ES-I3 (cell line): Measurements from ENCODE around the gene CYP4F22.
"Not testable (repeated sequence)": the region's sequence is repeated elsewhere in the genome, so short reads cannot be mapped to it uniquely, and the experiment has no call there.

Source experiments
- H3K36me3 ChIP-seq: 2 replicates; pipeline ENCODE4 v1.6.1; 2013; ENCODE audit warnings: mild to moderate bottlenecking, low read length, control low read depth, moderate library complexity; ENCODE audit not compliant: insufficient read depth
- H3K4me1 ChIP-seq: 2 replicates; pipeline ENCODE4 v1.6.1; 2013; ENCODE audit warnings: mild to moderate bottlenecking, control low read depth, low read length; ENCODE audit not compliant: insufficient read depth
- H3K9ac ChIP-seq: 2 replicates; pipeline ENCODE4 v1.6.1; 2013; ENCODE audit warnings: low read depth, mild to moderate bottlenecking, low read length, moderate library complexity
- H3K9me3 ChIP-seq: 2 replicates; pipeline ENCODE4 v1.6.1; 2013; ENCODE audit warnings: mild to moderate bottlenecking, low read length, moderate library complexity; ENCODE audit not compliant: control insufficient read depth, insufficient read depth

Gene CYP4F22

DNA sequence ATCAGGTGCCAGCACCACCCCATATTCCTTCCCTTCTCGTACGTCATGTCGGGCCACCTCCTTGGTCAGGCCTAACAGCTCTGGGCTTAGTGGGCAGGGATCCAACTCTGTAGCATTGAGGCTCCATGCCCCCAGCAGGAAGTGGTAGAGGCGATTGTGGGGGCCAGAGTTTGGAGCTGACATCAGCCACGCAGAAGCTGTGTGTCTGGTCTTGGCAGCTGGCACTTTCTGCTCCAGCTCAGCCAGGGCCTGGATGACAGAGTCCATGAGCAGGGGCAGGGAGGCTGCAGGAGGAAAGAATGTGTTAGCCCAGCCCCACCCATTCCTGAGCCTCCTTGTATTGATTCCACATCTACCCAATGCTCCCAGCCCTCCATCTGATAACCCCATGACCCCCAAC, 32.0 kb upstream of the CYP4F22 start:
- no peaks in the 10 kb centered on the region for H3K9me3 ChIP-seq
- H3K4me1 ChIP-seq: no peaks in the 10 kb centered on the region
- H3K36me3 ChIP-seq: no peaks in the 10 kb centered on the region
- no peak overlapping the region for H3K9ac ChIP-seq

DNA sequence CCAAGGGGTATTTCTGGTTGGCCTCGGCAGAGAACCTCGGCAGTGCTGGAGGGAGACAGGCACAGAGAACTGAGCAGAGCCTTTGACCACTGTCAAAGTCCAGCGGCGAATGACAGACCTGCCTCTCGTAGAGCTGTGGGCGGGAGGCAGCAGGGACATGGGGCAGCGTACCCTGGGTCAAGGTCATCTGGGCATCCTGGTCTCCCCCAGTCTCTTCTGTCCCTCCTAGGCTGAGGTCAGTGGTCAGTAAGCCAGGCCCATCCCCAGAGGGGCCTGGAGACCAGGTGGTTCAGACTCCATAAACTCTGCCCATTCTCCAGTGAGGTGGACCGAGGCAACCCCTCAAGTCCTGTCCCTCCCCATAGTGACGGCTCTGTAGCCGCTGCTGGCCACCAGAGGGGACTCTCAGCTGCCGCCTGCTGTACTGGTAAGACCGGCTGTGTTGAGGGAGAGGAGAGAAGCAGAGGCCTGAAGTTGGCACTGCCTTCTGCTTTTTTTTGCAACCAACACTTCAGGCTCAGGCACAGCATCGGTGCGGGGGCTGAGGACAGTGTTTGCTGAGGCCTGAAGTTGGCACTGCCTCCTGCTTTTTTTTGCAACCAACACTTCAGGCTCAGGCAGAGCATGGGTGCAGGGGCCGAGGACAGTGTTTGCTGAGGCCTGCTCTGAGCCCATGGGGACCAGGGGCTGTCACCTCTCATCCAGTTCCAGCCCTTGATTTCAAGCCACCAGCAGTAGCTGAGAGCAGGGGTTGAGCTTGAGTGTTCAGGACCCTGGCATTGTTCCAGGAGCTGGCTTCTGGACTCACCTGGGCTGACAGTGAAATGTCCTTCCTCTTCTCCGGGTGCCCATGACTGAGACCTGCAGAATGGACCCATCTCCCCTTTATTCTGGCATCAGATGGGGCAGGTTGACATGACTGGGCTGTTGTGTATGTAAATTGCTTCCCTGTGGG, 28.7 kb upstream of the CYP4F22 start, which contains the start of gene PGLYRP2:
TSS of gene PGLYRP2 (minus strand) at position 111 of the 955 bp plus-strand sequence. CDS start 130 bp downstream, outside the sequence.
- no peaks in the 10 kb centered on the region for H3K9me3 ChIP-seq
- no peak within 1 kb of the TSS for H3K9ac ChIP-seq
- H3K4me1 ChIP-seq: no peaks in the 10 kb centered on the region
- H3K36me3 ChIP-seq: no peaks in the 10 kb centered on the region

DNA sequence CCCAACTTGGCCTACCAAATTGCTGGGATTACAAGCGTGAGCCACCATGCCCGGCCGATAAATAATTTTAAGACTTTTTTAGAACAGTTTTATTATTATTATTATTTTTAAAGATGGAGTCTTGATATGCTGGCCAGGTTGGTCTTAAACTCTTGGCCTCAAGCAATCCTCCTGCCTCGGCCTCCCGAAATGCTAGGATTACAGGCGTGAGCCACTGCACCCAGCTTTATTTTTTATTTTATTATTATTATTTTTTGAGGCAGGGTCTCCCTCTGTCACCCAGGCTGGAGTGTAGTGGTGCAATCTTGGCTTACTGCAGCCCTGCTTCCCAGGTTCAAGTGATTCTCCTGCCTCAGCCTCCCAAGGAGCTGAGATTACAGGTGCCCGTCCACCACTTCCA, 27.3 kb upstream of the CYP4F22 start:
- H3K9me3 ChIP-seq, H3K4me1 ChIP-seq, H3K36me3 ChIP-seq: not testable (repeated sequence)

DNA sequence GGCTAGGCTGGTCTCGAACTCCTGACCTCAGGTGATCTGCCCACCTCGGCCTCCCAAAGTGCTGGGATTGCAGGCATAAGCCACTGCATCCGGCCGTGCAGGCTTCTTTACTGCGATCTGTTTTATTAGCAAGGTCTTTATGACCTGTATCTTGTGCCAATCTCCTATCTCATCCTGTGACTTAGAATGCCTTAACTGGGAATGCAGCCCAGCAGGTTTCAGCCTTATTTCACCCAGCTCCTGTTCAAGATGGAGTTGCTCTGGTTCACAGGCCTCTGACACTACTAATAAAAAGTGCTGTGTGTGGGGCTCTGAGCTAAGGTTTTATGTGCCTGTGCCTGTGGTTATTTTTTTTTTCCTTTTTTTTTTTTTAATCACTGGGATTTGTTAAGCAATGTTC, 22.6 kb upstream of the CYP4F22 start:
- H3K36me3 ChIP-seq, H3K9ac ChIP-seq, H3K9me3 ChIP-seq, H3K4me1 ChIP-seq: not testable (repeated sequence)

More for the DNA sequence above, 27.3 kb upstream of the CYP4F22 start:
- not testable (repeated sequence) for H3K9ac ChIP-seq

DNA sequence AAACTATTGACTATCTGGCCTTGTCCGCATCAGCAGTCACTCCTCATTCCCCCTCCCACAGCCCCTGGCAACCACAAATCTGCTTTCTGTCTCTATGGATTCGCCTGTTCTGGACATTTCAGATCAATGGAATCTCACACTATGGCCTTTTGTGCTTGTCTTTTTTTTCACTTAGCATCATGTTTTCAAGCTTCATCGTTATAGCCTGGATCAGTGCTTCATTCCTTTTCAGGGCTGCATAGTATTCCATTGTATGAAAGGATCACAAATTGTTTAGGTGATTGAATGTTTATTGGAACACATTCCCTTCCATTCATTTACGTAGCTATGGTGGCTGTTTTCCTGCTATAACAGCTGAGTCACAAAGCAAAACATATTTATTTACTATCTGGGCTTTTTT, 21.3 kb upstream of the CYP4F22 start:
- Histone ChIP-seq H3K9ac (no peak overlapping the region), H3K9me3 (no peaks in the 10 kb centered on the region), H3K4me1 (no peaks in the 10 kb centered on the region), H3K36me3 (no peaks in the 10 kb centered on the region)

DNA sequence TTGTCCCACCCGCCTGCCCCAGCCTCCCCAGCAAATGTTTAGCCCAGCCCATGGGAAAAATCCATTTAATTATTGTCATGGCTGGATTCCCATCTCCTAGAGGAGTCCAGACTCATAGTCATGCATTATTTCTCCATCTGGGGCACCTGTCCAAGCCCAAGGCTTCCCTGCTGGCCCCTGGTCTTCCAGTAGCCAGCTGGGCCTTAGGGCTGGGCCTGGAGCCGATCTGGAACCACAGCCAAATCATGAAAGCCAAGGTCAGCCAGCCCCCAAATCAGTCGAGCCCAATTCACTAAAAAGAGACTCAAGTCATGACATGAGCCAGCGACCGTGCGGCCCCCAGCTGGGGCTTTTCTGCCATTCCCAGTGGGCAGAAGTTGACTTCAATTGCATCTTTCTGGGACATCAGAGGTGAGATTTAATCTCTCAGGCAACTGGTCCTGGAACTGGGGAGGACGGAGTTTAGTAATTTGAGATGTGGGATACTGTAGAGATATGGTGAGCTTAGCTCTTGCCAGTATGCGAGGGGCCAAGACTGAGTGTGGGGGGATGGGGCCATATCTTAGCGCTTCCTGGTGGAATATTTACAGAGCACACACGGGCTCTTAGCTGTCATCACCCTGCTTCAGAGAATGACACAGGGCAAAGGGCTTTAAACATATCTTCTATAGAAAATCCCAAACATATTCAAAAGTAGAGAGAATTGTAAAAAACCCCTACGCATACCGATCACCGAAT, 19.7 kb upstream of the CYP4F22 start:
- H3K9ac ChIP-seq: no peak overlapping the region
- H3K9me3 ChIP-seq: no peaks in the 10 kb centered on the region

DNA sequence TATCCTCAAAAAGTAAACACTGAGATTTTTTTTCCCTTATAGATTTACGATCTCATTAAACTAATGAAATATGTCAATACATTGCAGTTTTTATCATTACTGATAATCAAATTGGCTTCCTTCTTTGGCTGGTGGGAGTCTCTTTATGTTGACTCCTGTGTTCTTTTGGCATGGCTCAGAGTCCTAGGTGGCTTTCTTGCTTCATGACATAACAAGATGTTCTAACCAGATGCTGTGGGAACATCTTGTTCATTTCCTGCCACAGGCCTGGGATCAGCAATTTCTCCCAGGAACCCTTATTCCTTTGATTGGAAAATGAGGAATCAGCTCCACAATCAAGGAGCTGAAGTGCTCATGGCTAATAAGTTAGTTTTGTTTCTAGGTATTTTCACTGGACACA, 13.2 kb upstream of the CYP4F22 start:
- Histone ChIP-seq H3K9ac (no peak overlapping the region), H3K9me3 (no peaks in the 10 kb centered on the region)

More for the DNA sequence above, 19.7 kb upstream of the CYP4F22 start:
- Histone ChIP-seq H3K4me1 (no peaks in the 10 kb centered on the region), H3K36me3 (no peaks in the 10 kb centered on the region)

DNA sequence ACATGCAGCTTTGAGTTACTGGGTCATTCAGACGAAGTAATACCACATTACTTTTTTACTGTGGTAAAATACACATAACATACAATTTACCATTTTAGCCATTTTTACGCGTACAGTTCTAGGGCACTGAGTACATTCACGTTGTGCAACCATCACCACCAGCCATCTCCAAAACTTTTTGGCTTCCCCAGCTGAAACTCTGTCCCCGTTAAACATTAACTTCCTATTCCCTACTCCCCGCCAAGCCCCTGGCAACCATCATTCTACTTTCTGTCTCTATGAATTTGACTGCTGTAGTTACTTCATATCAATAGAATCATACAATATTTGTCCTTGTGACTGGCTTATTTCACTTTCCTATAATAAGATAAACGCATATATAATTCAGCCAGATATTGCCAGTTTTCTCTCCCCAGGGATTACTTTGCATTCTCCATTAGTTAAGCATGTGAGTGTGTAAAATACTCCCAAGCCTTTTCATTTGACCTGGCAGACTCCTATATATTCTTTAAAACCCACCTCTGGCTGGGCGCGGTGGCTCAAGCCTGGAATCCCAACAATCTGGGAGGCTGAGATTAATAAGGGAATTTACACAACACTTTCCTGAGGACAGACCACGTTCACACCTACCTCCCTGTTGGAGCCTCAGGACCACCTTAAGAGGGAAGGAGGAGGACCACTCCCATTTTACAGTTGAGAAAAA, 10.0 kb upstream of the CYP4F22 start:
- H3K4me1 ChIP-seq: peaks cover 7% of the 10 kb centered on the region; the same call in 1 of the 2 replicates
- H3K9me3 ChIP-seq: no peaks in the 10 kb centered on the region
- H3K9ac ChIP-seq: peak overlapping the region; percentile 61; the same call in 1 of the 2 replicates
- H3K36me3 ChIP-seq: no peaks in the 10 kb centered on the region

More for the DNA sequence above, 13.2 kb upstream of the CYP4F22 start:
- H3K4me1 ChIP-seq: peaks cover 7% of the 10 kb centered on the region; the same call in 1 of the 2 replicates
- no peaks in the 10 kb centered on the region for H3K36me3 ChIP-seq

DNA sequence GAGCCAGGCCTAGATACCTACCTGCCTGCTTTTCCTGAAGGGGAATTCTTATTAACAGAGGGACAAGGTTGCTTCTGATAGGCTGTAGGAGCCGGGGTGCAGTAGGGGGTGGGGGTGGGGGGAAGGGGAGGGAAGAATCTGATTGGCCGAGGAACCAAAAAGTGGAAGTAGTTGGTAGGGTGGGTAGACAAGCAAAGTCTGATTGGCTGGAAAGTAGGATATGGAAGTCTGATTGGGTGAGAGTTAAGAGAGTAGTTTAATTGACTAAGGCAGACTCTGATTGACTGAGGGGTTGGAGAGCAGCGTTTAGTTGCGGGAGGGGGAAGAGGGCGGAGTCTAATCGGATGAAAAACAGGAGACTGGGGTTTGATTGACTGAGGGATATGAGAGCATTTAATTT, 9.4 kb upstream of the CYP4F22 start:
- Histone ChIP-seq H3K36me3 (no peaks in the 10 kb centered on the region), H3K4me1 (peaks cover 7% of the 10 kb centered on the region; the same call in 1 of the 2 replicates), H3K9me3 (no peaks in the 10 kb centered on the region), H3K9ac (peak overlapping the region; percentile 61; the same call in 1 of the 2 replicates)

DNA sequence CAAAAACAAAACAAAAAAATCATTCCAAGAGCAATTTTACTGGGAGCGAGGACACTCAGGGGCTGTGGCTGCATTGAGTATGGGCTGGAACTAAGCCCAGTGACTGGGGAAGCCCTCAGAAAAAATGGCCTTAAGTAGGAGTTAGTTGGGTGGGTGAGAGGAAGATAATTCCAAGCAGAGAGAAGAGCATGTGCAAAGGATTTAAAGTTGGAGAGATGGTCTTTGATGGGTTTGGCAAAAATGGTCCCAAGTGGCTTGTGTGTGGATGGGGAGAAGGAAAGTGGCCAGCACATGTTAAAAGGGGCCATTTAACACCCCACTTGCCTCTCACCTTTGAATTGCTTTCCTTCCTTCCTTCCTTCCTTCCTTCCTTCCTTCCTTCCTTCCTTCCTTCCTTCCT, 6.7 kb upstream of the CYP4F22 start:
- peaks cover 7% of the 10 kb centered on the region; the same call in 1 of the 2 replicates for H3K4me1 ChIP-seq
- no peak overlapping the region for H3K9ac ChIP-seq
- H3K9me3 ChIP-seq: no peaks in the 10 kb centered on the region
- H3K36me3 ChIP-seq: no peaks in the 10 kb centered on the region

DNA sequence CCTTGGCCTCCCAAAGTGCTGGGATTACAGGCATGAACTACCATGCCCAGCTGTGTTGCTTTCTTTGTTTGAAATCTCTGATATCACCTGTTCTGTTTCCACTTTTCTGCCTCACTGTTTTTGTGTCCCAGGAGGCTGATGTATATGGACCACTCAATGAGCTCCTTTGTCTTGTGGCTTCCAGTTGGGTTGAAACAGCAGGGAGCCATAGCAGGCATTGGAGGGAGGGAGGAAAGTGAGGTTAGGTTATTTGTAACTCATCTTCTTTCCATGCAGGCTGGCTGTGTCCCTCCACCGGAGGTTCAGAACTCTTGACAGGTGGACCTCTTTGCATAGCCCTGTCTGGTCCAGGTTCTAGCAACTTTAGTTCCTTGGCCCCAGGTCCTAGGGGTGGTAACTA, 6.1 kb upstream of the CYP4F22 start:
- Histone ChIP-seq H3K9me3 (no peaks in the 10 kb centered on the region), H3K36me3 (no peaks in the 10 kb centered on the region), H3K4me1 (peaks cover 7% of the 10 kb centered on the region; the same call in 1 of the 2 replicates)

DNA sequence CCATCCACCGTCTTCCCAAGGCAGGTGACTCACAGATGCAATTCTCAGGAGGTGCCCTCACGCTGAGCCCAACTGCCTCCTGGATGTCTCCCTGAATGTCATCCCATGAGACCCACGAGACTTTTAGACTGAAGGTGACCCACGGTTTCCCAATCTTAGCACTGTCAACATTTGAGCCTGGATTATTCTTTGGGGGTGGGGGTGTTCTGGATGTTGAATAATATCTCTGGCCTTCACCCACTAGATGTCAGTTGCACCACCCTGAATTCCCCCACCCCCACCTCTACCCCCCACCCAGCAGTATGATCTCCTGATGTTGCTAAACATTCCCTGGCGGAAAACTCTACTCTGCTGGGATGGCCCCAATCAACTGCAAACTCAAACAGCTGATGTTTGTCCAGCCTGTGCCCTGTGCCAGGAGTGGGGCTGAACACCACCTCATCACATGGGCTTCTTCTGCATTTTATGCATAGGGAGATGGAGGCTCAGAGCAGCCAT, 2.2 kb upstream of the CYP4F22 start:
- H3K36me3 ChIP-seq: no peaks in the 10 kb centered on the region
- no peak overlapping the region for H3K9ac ChIP-seq
- H3K4me1 ChIP-seq: no peaks in the 10 kb centered on the region
- H3K9me3 ChIP-seq: no peaks in the 10 kb centered on the region

More for the DNA sequence above, 6.1 kb upstream of the CYP4F22 start:
- no peak overlapping the region for H3K9ac ChIP-seq

DNA sequence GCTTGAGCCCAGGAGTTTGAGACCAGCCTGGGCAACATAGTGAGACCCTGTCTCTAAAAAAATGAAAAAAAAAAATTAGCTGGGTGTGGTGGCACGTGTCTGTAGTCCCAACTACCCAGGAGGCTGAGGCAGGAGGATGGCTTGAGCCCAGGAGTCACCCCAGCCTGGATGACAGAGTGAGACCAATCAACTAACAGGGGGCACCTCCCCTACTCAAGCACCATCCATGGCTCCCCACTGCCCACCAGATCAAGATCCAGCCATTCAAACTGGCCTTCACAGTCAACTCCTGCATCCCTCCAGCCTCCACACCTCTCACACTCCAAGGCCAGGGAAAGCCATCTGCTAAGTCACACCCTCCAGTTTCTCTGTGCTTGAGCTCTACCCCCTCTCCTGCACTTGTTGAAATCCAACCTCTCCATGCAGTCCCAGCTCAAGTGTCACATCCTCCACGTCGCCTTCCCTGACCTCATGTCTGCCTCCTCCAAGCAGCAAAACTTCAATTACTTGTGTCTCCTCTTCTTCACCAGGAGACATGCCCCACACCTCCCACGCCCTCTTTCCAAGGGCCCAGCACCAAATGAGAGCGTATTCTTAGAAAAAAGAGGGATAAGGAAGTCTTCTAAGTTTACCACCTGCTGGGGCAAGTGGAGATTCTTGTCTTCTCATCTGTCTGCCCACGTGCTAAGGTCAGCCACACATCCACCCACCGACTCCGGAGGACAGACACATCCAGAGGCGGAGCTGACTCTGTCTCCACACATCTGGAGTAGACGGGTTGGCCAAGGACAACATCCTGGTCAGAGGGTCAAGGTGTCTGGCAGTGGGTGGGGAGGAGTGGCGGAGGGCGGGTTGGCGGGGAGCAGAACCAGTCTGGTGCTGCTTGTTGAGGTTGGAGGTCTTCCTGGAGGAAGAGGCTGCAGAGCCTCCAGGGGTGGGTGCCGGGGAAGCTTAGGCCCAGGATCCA, 974 bp upstream of the CYP4F22 start:
- H3K9ac ChIP-seq: no peak overlapping the region; the same call in 1 of the 2 replicates
- H3K9me3 ChIP-seq: no peaks in the 10 kb centered on the region
- H3K36me3 ChIP-seq: no peaks in the 10 kb centered on the region
- no peaks in the 10 kb centered on the region for H3K4me1 ChIP-seq
